K562 (cell line): Measurements from ENCODE around the gene CFD. TPM values are rescaled to one million over a fixed set of nuclear protein-coding genes. Genes with fewer than 3 reads are reported as not detected.

Experiments used
- CBFA2T2 ChIP-seq: fragments of 450-650 bp; conservative IDR thresholded peaks from 2 replicates; pipeline ENCODE4 v1.6.1; 2017; ENCODE audit warnings: mild to moderate bottlenecking
- CBX3 ChIP-seq, 2 experiments: IDR thresholded peaks; 1 replicate in 1 of 2; 2 replicates in 1 of 2; pipeline ENCODE4 v1.6.1; 2012; ENCODE audit warnings: inconsistent platforms in 2 of 2, low read length in 2 of 2, borderline replicate concordance in 1 of 2, control low read depth in 1 of 2
- CHD2 ChIP-seq: IDR thresholded peaks from 2 replicates; pipeline ENCODE4 v1.6.1; 2011; ENCODE audit warnings: low read depth, low read length
- ELF2 ChIP-seq: fragments of 250-450 bp; sonication (Bioruptor Pico); IDR thresholded peaks from 2 replicates; pipeline ENCODE4 v1.5.0; 2021; ENCODE audit warnings: mild to moderate bottlenecking
- HIVEP1 ChIP-seq: fragments of 250-450 bp; sonication (Bioruptor Pico); IDR thresholded peaks from 2 replicates; pipeline ENCODE4 v1.4.0; 2020; ENCODE audit warnings: mild to moderate bottlenecking
- JUND ChIP-seq, 2 experiments: IDR thresholded peaks; 2 replicates in 1 of 2; 3 replicates in 1 of 2; pipeline ENCODE4 v1.6.1; 2011; ENCODE audit warnings: borderline replicate concordance in 2 of 2, low read depth in 2 of 2, low read length in 2 of 2, improper control_type of control experiment in 1 of 2, missing biosample characterization in 1 of 2, missing genetic modification characterization in 1 of 2, missing genetic modification reagents in 1 of 2
- NCOR1 ChIP-seq: fragments of 450-650 bp; IDR thresholded peaks from 2 replicates; pipeline ENCODE4 v1.6.1; 2016; ENCODE audit warnings: mild to moderate bottlenecking, moderate library complexity
- NRF1 ChIP-seq, 2 experiments: fragments of 450-650 bp; IDR thresholded peaks in 1 of 2; conservative IDR thresholded peaks in 1 of 2; 2 replicates each; pipeline ENCODE4 v1.6.1; 2014; ENCODE audit warnings: mild to moderate bottlenecking in 2 of 2
- POLR3A ChIP-seq: IDR thresholded peaks from 2 replicates; pipeline ENCODE4 v1.6.1; 2011; ENCODE audit warnings: borderline replicate concordance, mild to moderate bottlenecking, moderate library complexity; ENCODE audit not compliant: insufficient read length, insufficient read depth; ENCODE audit errors: extremely low read depth
- RBM34 ChIP-seq: fragments of 200-400 bp; formaldehyde crosslinking; IDR thresholded peaks from 2 replicates; pipeline ENCODE4 v1.6.1; 2018; ENCODE audit warnings: low read length, borderline replicate concordance; ENCODE audit not compliant: insufficient read depth
- SIX5 ChIP-seq, 2 experiments: IDR thresholded peaks; 2 replicates each; pipeline ENCODE4 v1.6.1; 2011; ENCODE audit warnings: low read length in 2 of 2, borderline replicate concordance in 1 of 2, low read depth in 1 of 2, mild to moderate bottlenecking in 1 of 2, moderate library complexity in 1 of 2; ENCODE audit not compliant: insufficient read depth in 1 of 2
- SP2 ChIP-seq: IDR thresholded peaks from 2 replicates; pipeline ENCODE4 v1.6.1; 2011; ENCODE audit warnings: mild to moderate bottlenecking, low read depth, low read length, moderate library complexity; ENCODE audit not compliant: poor library complexity, severe bottlenecking; ENCODE audit errors: extremely low read depth
- TARDBP ChIP-seq: fragments of 450-650 bp; IDR thresholded peaks from 2 replicates; pipeline ENCODE4 v1.6.1; 2016
- THRAP3 ChIP-seq: fragments of 450-650 bp; IDR thresholded peaks from 2 replicates; pipeline ENCODE4 v1.6.1; 2016; ENCODE audit warnings: mild to moderate bottlenecking, inconsistent platforms, borderline replicate concordance
- ZBTB17 ChIP-seq: fragments of 450-650 bp; formaldehyde crosslinking; IDR thresholded peaks from 2 replicates; pipeline ENCODE4 v1.4.0; 2020; ENCODE audit warnings: mild to moderate bottlenecking
- ZNF12 ChIP-seq: sonication (generic); formaldehyde crosslinking; IDR thresholded peaks from 2 replicates; pipeline ENCODE4 v1.4.0; 2020; ENCODE audit warnings: mild to moderate bottlenecking, missing genetic modification reagents
- ZNF408 ChIP-seq: fragments of 250-450 bp; sonication (Bioruptor Pico); IDR thresholded peaks from 2 replicates; pipeline ENCODE4 v1.4.0; 2020; ENCODE audit warnings: low read depth, mild to moderate bottlenecking, moderate library complexity
- ZNF561 ChIP-seq: fragments of 450-650 bp; formaldehyde crosslinking; conservative IDR thresholded peaks from 2 replicates; pipeline ENCODE4 v1.4.0; 2020; ENCODE audit warnings: mild to moderate bottlenecking, moderate library complexity
- ZNF583 ChIP-seq: fragments of 250-450 bp; sonication (Bioruptor Pico); IDR thresholded peaks from 2 replicates; pipeline ENCODE4 v1.4.0; 2020
- ZNF830 ChIP-seq: fragments of 250-450 bp; sonication (Bioruptor Pico); IDR thresholded peaks from 2 replicates; pipeline ENCODE4 v1.5.0; 2021; ENCODE audit warnings: mild to moderate bottlenecking
- polyA plus RNA-seq, 8 experiments: library from polyadenylated mRNA; depleted of rRNA in 4 of 8; stranded (reverse) in 5 of 8; unstranded in 3 of 8; fragments of >200 nt; fragmentation: Nextera tagmentation in 2 of 8; fragmentation: Illumina TruSeq in 1 of 8; extraction: Ambion mirVana in 2 of 8; extraction: Trizol in 1 of 8; gene quantifications; 2 replicates each; pipeline versions ENCODE4 v1.2.1 to v1.2.3, GENCODE V29; 2011 to 2014; ENCODE audit warnings: inconsistent platforms in 1 of 8, missing spikeins in 1 of 8
- total RNA-seq, 7 experiments: library from RNA; depleted of rRNA in 6 of 7; stranded (reverse); fragments of >200 nt in 6 of 7; fragmentation: Illumina TruSeq in 2 of 7; extraction: Trizol in 2 of 7; gene quantifications; 2 replicates each; pipeline versions ENCODE4 v1.2.1 to v1.2.3, GENCODE V29; 2011 to 2021; ENCODE audit warnings: low replicate concordance in 1 of 7
- TF ChIP-seq, protein P1 (sequence below): fragments of 250-450 bp; sonication (Bioruptor Pico); IDR thresholded peaks from 2 replicates; pipeline ENCODE4 v1.6.1; 2021; ENCODE audit warnings: mild to moderate bottlenecking
- TF ChIP-seq, protein P2 (sequence below): fragments of 450-650 bp; IDR thresholded peaks from 2 replicates; pipeline ENCODE4 v1.6.1; 2016
- TF ChIP-seq, protein P3 (sequence below), 2 experiments: fragments of 450-650 bp in 1 of 2; sonication (generic) in 1 of 2; formaldehyde crosslinking in 1 of 2; IDR thresholded peaks in 1 of 2; conservative IDR thresholded peaks in 1 of 2; 2 replicates each; pipeline versions ENCODE4 v1.6.1 to v1.8.1; 2016 to 2023; ENCODE audit warnings: mild to moderate bottlenecking in 2 of 2, moderate library complexity in 2 of 2, inconsistent platforms in 1 of 2, missing genetic modification reagents in 1 of 2
- TF ChIP-seq, protein P4 (sequence below): fragments of 250-450 bp; sonication (Bioruptor Pico); IDR thresholded peaks from 2 replicates; pipeline ENCODE4 v1.8.0; 2022; ENCODE audit warnings: moderate library complexity, mild to moderate bottlenecking, inconsistent platforms

Gene CFD
- total and polyA plus RNA-seq, 9 of the 15 experiments (the other 6 are each of a cell fraction or from before 2014, with no cell fraction given), result 0.52 to 59.4 (median 7.6) TPM

DNA sequence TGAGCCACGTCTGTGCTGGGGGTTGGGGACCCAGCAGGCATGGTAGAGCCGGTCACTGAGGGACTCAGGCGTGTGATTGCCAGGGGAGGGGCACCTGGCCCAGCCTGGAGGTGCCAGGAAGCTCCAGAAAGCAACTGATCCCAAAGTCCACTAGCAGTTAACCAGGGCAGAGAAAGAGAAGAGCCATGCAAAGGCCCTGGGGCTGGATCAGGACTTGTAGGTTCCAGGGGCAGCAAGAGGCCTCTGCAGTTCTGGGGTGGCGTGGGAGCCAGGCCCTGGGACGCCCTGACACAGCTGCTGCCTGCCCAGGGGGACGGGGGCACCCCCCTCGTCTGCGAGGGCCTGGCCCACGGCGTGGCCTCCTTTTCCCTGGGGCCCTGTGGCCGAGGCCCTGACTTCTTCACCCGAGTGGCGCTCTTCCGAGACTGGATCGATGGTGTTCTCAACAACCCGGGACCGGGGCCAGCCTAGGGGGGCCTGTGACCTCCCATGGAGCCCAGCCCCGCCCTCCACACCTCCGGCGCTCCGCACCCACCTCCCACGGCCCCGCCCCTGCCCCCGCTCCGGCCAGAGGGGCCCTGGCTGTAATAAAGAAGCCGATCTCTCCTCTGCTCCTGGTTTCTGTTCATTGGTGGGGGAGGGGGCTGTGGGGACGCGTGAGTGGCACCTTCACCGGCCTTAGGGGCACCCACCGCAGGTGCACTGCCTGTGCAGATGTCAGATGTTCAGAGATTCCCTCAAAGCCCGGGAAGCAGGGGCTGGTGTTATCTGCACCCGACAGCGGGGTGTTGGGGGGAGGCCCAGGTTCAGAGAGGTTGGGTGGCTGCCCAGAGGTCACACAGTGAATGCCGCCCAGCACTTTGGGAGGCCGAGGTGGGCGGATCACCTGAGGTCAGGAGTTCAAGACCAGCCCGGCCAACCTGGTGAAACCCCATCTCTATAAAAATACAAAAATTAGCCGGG lies 27.8 kb upstream of the CFD start (continued):
- TF ChIP-seq, protein P1, sequence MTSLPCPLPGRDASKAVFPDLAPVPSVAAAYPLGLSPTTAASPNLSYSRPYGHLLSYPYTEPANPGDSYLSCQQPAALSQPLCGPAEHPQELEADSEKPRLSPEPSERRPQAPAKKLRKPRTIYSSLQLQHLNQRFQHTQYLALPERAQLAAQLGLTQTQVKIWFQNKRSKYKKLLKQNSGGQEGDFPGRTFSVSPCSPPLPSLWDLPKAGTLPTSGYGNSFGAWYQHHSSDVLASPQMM (CRISPR knock-in tag), result no peak
- TF ChIP-seq HIVEP1 (CRISPR knock-in tag) (no peak), ZNF583 (CRISPR knock-in tag) (no peak), RBM34 (no peak), SP2 (no peak), THRAP3 (no peak), CBX3 (IDR thresholded peaks at IDR 0.05; ENCODE audit: borderline replicate concordance in 1 of 2, low read length in 2 of 2) (no peak), NRF1 (conservative IDR thresholded peaks at IDR 0.05 in 1 of 2, IDR thresholded peaks at IDR 0.05 in 1 of 2) (no peak), ELF2 (CRISPR knock-in tag) (no peak), TARDBP (no peak), CBFA2T2 (peak; percentile 65), JUND (IDR thresholded peaks at IDR 0.05; ENCODE audit: borderline replicate concordance, low read depth, low read length) (no peak), JUND (tag; IDR thresholded peaks at IDR 0.05; ENCODE audit: borderline replicate concordance, low read depth, low read length) (no peak), ZNF408 (CRISPR knock-in tag) (no peak), ZNF561 (no peak), CHD2 (no peak), NCOR1 (no peak), ZBTB17 (CRISPR knock-in tag) (no peak), ZNF12 (no peak), SIX5 (IDR thresholded peaks at IDR 0.05; ENCODE audit: borderline replicate concordance in 1 of 2, insufficient read depth in 1 of 2, low read depth in 1 of 2, low read length in 2 of 2) (no peak), POLR3A (no peak), ZNF830 (CRISPR knock-in tag) (no peak)
- TF ChIP-seq, protein P2, sequence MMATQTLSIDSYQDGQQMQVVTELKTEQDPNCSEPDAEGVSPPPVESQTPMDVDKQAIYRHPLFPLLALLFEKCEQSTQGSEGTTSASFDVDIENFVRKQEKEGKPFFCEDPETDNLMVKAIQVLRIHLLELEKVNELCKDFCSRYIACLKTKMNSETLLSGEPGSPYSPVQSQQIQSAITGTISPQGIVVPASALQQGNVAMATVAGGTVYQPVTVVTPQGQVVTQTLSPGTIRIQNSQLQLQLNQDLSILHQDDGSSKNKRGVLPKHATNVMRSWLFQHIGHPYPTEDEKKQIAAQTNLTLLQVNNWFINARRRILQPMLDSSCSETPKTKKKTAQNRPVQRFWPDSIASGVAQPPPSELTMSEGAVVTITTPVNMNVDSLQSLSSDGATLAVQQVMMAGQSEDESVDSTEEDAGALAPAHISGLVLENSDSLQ, result peak; percentile 32; the same call in 1 of the 2 replicates
- TF ChIP-seq, protein P3, sequence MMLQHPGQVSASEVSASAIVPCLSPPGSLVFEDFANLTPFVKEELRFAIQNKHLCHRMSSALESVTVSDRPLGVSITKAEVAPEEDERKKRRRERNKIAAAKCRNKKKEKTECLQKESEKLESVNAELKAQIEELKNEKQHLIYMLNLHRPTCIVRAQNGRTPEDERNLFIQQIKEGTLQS (IDR thresholded peaks at IDR 0.05), result no peak
- TF ChIP-seq, protein P3 (CRISPR knock-in tag; conservative IDR thresholded peaks at IDR 0.05), result no peak
- TF ChIP-seq, protein P4, sequence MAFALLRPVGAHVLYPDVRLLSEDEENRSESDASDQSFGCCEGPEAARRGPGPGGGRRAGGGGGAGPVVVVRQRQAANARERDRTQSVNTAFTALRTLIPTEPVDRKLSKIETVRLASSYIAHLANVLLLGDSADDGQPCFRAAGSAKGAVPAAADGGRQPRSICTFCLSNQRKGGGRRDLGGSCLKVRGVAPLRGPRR (CRISPR knock-in tag), result no peak
